GM19467 (cell line): ENCODE data around the gene VWC2L.

Source experiments
- ATAC-seq: cut with Tn5 transposase; IDR thresholded peaks from one replicate; pipeline ENCODE4 v1.9.1; 2021; ENCODE audit warnings: mild to moderate bottlenecking, moderate library complexity; ENCODE audit not compliant: unreplicated experiment

The VWC2L gene

GRCh38 chr2:214465363-214466146 is 54.7 kb downstream of the VWC2L start:
- ATAC-seq = no peak

GRCh38 chr2:214469728-214470127 is 58.9 kb downstream of the VWC2L start:
- no peak for ATAC-seq

- ATAC-seq = no peak
Observed at GRCh38 chr2:214471382-214471781, 60.5 kb downstream of the VWC2L start.

GRCh38 chr2:214471990-214472389 is 61.1 kb downstream of the VWC2L start:
- no peak for ATAC-seq

GRCh38 chr2:214477305-214477704 is 66.5 kb downstream of the VWC2L start:
- no peak for ATAC-seq

GRCh38 chr2:214481204-214481603 is 70.3 kb downstream of the VWC2L start:
- ATAC-seq = no peak

GRCh38 chr2:214482728-214483127 is 71.9 kb downstream of the VWC2L start:
- ATAC-seq = no peak

GRCh38 chr2:214484239-214484638 is 73.4 kb downstream of the VWC2L start:
- ATAC-seq = no peak

GRCh38 chr2:214484701-214485100 is 73.8 kb downstream of the VWC2L start:
- no peak for ATAC-seq

GRCh38 chr2:214489181-214489580 is 78.3 kb downstream of the VWC2L start:
- ATAC-seq = no peak

- ATAC-seq = no peak
Observed at GRCh38 chr2:214489702-214490101, 78.8 kb downstream of the VWC2L start.

GRCh38 chr2:214492152-214492551 is 81.3 kb downstream of the VWC2L start:
- no peak for ATAC-seq

- ATAC-seq = no peak
Observed at GRCh38 chr2:214492608-214493007, 81.8 kb downstream of the VWC2L start.

GRCh38 chr2:214497489-214497888 is 86.6 kb downstream of the VWC2L start:
- no peak for ATAC-seq

GRCh38 chr2:214503568-214503967 is 92.7 kb downstream of the VWC2L start:
- no peak for ATAC-seq

GRCh38 chr2:214504599-214505376 is 93.9 kb downstream of the VWC2L start:
- no peak for ATAC-seq

- ATAC-seq = no peak
Observed at GRCh38 chr2:214507032-214507431, 96.2 kb downstream of the VWC2L start.

- no peak for ATAC-seq
Observed at GRCh38 chr2:214514704-214515103, 103.8 kb downstream of the VWC2L start.

GRCh38 chr2:214515111-214515510 is 104.3 kb downstream of the VWC2L start:
- no peak for ATAC-seq

- no peak for ATAC-seq
Observed at GRCh38 chr2:214519258-214519818, 108.5 kb downstream of the VWC2L start.

GRCh38 chr2:214529021-214529420 is 118.2 kb downstream of the VWC2L start:
- ATAC-seq = no peak

- no peak for ATAC-seq
Observed at GRCh38 chr2:214529514-214529913, 118.7 kb downstream of the VWC2L start.
